ENCODE data around the gene PTH1R.

Gene PTH1R

GRCh38 chr3:46917257-46917656, 39.7 kb downstream of the PTH1R start:
- no peak for DNase-seq

- DNase-seq, result no peak
Measured at GRCh38 chr3:46918202-46918601, 40.7 kb downstream of the PTH1R start.

- DNase-seq, result no peak
Measured at GRCh38 chr3:46918634-46919033, 41.1 kb downstream of the PTH1R start.

GRCh38 chr3:46921041-46921440, 43.5 kb downstream of the PTH1R start:
- no peak for DNase-seq

- DNase-seq, result no peak
Measured at GRCh38 chr3:46921871-46922271, 44.4 kb downstream of the PTH1R start.

- no peak for DNase-seq
Measured at GRCh38 chr3:46922426-46922825, 44.9 kb downstream of the PTH1R start.

GRCh38 chr3:46922871-46923558, 45.5 kb downstream of the PTH1R start:
- no peak for DNase-seq

GRCh38 chr3:46923559-46924350, 46.2 kb downstream of the PTH1R start:
- DNase-seq, result no peak

- no peak for DNase-seq
Measured at GRCh38 chr3:46924921-46925584, 47.5 kb downstream of the PTH1R start.

- no peak for DNase-seq
Measured at GRCh38 chr3:46925585-46925934, 48.0 kb downstream of the PTH1R start.

GRCh38 chr3:46926039-46926438, 48.5 kb downstream of the PTH1R start:
- no peak for DNase-seq

- no peak for DNase-seq
Measured at GRCh38 chr3:46926447-46926846, 48.9 kb downstream of the PTH1R start.

- no peak for DNase-seq
Measured at GRCh38 chr3:46926871-46927717, 49.6 kb downstream of the PTH1R start.

GRCh38 chr3:46927718-46928073, 50.2 kb downstream of the PTH1R start:
- DNase-seq, result no peak

- no peak for DNase-seq
Measured at GRCh38 chr3:46928282-46928681, 50.8 kb downstream of the PTH1R start.

- no peak for DNase-seq
Measured at GRCh38 chr3:46929324-46929723, 51.8 kb downstream of the PTH1R start.

GRCh38 chr3:46930166-46930944, 52.8 kb downstream of the PTH1R start:
- no peak for DNase-seq

- DNase-seq, result no peak
Measured at GRCh38 chr3:46930945-46931403, 53.5 kb downstream of the PTH1R start.

GRCh38 chr3:46931631-46932331, 54.3 kb downstream of the PTH1R start:
- DNase-seq, result peak; percentile 18

GRCh38 chr3:46932455-46933225, 55.1 kb downstream of the PTH1R start:
- DNase-seq, result no peak

- DNase-seq, result no peak
Measured at GRCh38 chr3:46933261-46933660, 55.7 kb downstream of the PTH1R start.
